HUES6 (cell line): ENCODE measurements around the gene OIT3.

Experiments used
- H3K27ac ChIP-seq: 2 replicates; pipeline ENCODE4 v1.7.0; 2013; ENCODE audit warnings: low read depth, mild to moderate bottlenecking, low read length, inconsistent platforms
- H3K27me3 ChIP-seq: 2 replicates; pipeline ENCODE4 v1.6.1; 2013; ENCODE audit warnings: low read length; ENCODE audit not compliant: control insufficient read depth, insufficient read depth
- H3K36me3 ChIP-seq: 2 replicates; pipeline ENCODE4 v1.6.1; 2013; ENCODE audit warnings: low read length; ENCODE audit not compliant: control insufficient read depth, insufficient read depth
- H3K4me1 ChIP-seq: 2 replicates; pipeline ENCODE4 v1.6.1; 2013; ENCODE audit warnings: low read length; ENCODE audit not compliant: control insufficient read depth, insufficient read depth
- H3K4me3 ChIP-seq: 2 replicates; pipeline ENCODE4 v1.5.1; 2013; ENCODE audit warnings: low read depth, low read length
- H3K9ac ChIP-seq: one replicate; pipeline ENCODE4 v1.6.1; 2013; ENCODE audit warnings: mild to moderate bottlenecking, low read length
- H3K9me3 ChIP-seq: 2 replicates; pipeline ENCODE4 v1.6.1; 2013; ENCODE audit warnings: low read depth, low read length; ENCODE audit not compliant: control insufficient read depth, insufficient read depth

The OIT3 gene

GRCh38 chr10:72893136-72893798 is at the start of gene OIT3:
Gene OIT3 (plus strand): TSS chr10:72893739. CDS start chr10:72893799, 60 bp downstream.
- H3K27me3 ChIP-seq, result no peaks in the 10 kb centered on the region
- peaks cover 2% of the 10 kb centered on the region; the same call in 1 of the 2 replicates for H3K36me3 ChIP-seq
- no peak within 1 kb of the TSS for H3K27ac ChIP-seq

DNA sequence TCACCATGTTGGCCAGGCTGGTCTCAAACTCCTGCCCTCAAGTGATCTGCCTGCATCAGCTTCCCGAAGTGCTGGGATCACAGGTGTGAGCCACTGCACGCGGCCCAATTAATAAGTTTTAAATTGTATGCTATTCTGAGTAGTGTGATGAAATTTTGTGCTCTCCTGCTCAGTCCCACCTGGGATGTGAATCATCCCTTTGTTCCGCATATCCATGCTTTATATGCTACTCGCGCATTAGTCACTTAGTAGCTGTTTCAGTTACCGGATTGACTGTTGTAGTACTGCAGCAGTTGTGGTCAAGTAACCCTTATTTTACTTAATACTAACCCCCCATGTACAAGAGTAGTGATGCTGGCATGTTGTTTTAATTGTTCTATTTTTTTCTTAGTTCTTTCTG is 47.3 kb upstream of the OIT3 start:
- Histone ChIP-seq H3K36me3 (0 out of 2 replicates have a peak, but pooled peaks cover 2% of the 10 kb centered on the region), H3K4me1 (no peaks in the 10 kb centered on the region; the same call in 1 of the 2 replicates), H3K27me3 (no peaks in the 10 kb centered on the region), H3K4me3 (no peak overlapping the region), H3K9ac (no peak overlapping the region), H3K9me3 (peaks cover 7% of the 10 kb centered on the region), H3K27ac (no peak overlapping the region)

More at GRCh38 chr10:72893136-72893798, at the start of gene OIT3:
- Histone ChIP-seq H3K9me3 (no peaks in the 10 kb centered on the region), H3K4me3 (no peak within 1 kb of the TSS), H3K4me1 (no peaks in the 10 kb centered on the region), H3K9ac (no peak within 1 kb of the TSS)

- H3K4me3 ChIP-seq, result no peak overlapping the region
- H3K9me3 ChIP-seq, result peaks cover 18% of the 10 kb centered on the region
- H3K27ac ChIP-seq, result no peak overlapping the region
- no peaks in the 10 kb centered on the region; the same call in 1 of the 2 replicates for H3K4me1 ChIP-seq
- no peaks in the 10 kb centered on the region for H3K27me3 ChIP-seq
- H3K9ac ChIP-seq, result no peak overlapping the region
- H3K36me3 ChIP-seq, result 0 out of 2 replicates have a peak, but pooled peaks cover 2% of the 10 kb centered on the region
Observed at GRCh38 chr10:72847681-72848080, 45.9 kb upstream of the OIT3 start.

- 0 out of 2 replicates have a peak, but pooled peaks cover 2% of the 10 kb centered on the region for H3K36me3 ChIP-seq
- H3K9ac ChIP-seq, result no peak overlapping the region
- no peaks in the 10 kb centered on the region; the same call in 1 of the 2 replicates for H3K4me1 ChIP-seq
- H3K9me3 ChIP-seq, result peaks cover 18% of the 10 kb centered on the region
- no peak overlapping the region for H3K4me3 ChIP-seq
- no peak overlapping the region for H3K27ac ChIP-seq
- no peaks in the 10 kb centered on the region for H3K27me3 ChIP-seq
Observed at GRCh38 chr10:72850861-72851260, 42.7 kb upstream of the OIT3 start.

GRCh38 chr10:72851509-72851908 is 42.0 kb upstream of the OIT3 start:
- Histone ChIP-seq H3K4me1 (no peaks in the 10 kb centered on the region), H3K36me3 (0 out of 2 replicates have a peak, but pooled peaks cover 2% of the 10 kb centered on the region), H3K27ac (no peak overlapping the region)

GRCh38 chr10:72852508-72852907 is 41.0 kb upstream of the OIT3 start:
- Histone ChIP-seq H3K36me3 (0 out of 2 replicates have a peak, but pooled peaks cover 2% of the 10 kb centered on the region), H3K9me3 (peaks cover 18% of the 10 kb centered on the region), H3K4me1 (no peaks in the 10 kb centered on the region), H3K27ac (no peak overlapping the region), H3K9ac (no peak overlapping the region), H3K4me3 (no peak overlapping the region), H3K27me3 (no peaks in the 10 kb centered on the region)

More at GRCh38 chr10:72851509-72851908, 42.0 kb upstream of the OIT3 start:
- no peak overlapping the region for H3K9ac ChIP-seq
- H3K27me3 ChIP-seq, result no peaks in the 10 kb centered on the region
- H3K4me3 ChIP-seq, result no peak overlapping the region
- H3K9me3 ChIP-seq, result peaks cover 18% of the 10 kb centered on the region

DNA sequence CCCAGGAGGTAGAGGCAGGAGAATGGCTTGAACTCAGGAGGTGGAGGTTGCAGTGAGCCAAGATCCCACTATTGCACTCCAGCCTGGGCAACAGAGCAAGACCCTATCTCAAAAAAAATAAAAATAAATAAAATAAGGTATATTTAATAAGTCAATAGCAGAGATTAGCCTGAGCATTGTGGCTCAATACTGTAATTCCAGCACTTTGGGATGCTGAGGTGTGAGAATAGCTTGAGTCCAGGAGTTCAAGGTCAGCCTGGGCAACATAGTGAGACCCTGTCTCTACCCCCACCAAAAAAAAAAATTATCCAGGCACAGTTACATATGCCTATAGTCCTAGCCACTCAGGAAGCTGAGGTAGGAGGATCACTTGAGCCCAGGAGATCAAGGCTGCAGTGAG is 38.4 kb upstream of the OIT3 start:
- no peak overlapping the region for H3K27ac ChIP-seq
- H3K27me3 ChIP-seq, result no peaks in the 10 kb centered on the region
- peaks cover 18% of the 10 kb centered on the region for H3K9me3 ChIP-seq
- H3K9ac ChIP-seq, result no peak overlapping the region
- H3K4me3 ChIP-seq, result no peak overlapping the region
- H3K36me3 ChIP-seq, result peaks cover 7% of the 10 kb centered on the region
- H3K4me1 ChIP-seq, result no peaks in the 10 kb centered on the region

DNA sequence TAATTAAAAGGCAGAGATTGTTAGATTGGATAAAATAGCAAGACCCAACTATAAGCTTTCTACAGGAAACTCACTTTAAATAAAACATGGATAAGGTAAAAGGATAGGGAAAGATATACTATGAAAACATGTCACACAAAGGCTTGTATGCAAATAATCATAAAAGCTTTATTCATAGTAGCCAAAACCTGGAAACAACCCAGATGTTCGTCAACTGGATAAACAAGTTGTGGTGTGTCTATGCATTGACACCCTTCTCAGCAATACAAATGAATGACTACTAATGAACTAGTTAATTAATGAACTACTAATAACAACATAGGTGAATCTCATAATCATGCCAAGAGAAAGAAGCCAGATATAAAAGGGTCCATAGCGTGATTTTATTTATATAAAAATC is 37.7 kb upstream of the OIT3 start:
- no peak overlapping the region for H3K27ac ChIP-seq
- no peak overlapping the region for H3K4me3 ChIP-seq
- H3K9ac ChIP-seq, result no peak overlapping the region
- peaks cover 15% of the 10 kb centered on the region for H3K9me3 ChIP-seq
- H3K27me3 ChIP-seq, result no peaks in the 10 kb centered on the region
- H3K4me1 ChIP-seq, result no peaks in the 10 kb centered on the region
- H3K36me3 ChIP-seq, result peaks cover 14% of the 10 kb centered on the region

- Histone ChIP-seq H3K36me3 (peaks cover 27% of the 10 kb centered on the region), H3K9me3 (no peaks in the 10 kb centered on the region), H3K9ac (no peak overlapping the region), H3K27me3 (no peaks in the 10 kb centered on the region), H3K4me1 (no peaks in the 10 kb centered on the region), H3K4me3 (no peak overlapping the region), H3K27ac (no peak overlapping the region)
Observed at GRCh38 chr10:72858067-72858466, 35.5 kb upstream of the OIT3 start.

DNA sequence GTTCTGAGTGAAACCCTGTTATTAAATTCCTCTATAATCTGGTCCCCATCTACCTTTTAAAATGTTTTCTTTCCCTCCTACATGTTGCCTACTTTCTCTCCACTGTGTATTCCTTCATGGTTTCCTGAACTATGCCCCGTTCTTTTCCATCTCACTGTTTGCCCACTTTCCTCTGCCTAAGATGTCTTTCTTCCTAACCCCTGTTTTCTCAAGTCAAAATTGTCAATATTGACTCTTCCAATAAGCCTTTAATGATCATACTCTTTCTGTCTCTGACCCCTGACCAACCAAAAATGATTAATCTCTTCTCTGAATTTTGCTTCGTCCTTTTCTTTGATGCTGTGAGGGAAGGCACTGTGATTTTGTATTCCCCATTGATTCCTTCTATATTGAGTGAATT is 30.6 kb upstream of the OIT3 start:
- H3K4me3 ChIP-seq, result no peak overlapping the region
- no peaks in the 10 kb centered on the region for H3K27me3 ChIP-seq
- H3K27ac ChIP-seq, result no peak overlapping the region
- no peak overlapping the region for H3K9ac ChIP-seq
- no peaks in the 10 kb centered on the region for H3K4me1 ChIP-seq
- H3K36me3 ChIP-seq, result peaks cover 29% of the 10 kb centered on the region
- no peaks in the 10 kb centered on the region for H3K9me3 ChIP-seq

DNA sequence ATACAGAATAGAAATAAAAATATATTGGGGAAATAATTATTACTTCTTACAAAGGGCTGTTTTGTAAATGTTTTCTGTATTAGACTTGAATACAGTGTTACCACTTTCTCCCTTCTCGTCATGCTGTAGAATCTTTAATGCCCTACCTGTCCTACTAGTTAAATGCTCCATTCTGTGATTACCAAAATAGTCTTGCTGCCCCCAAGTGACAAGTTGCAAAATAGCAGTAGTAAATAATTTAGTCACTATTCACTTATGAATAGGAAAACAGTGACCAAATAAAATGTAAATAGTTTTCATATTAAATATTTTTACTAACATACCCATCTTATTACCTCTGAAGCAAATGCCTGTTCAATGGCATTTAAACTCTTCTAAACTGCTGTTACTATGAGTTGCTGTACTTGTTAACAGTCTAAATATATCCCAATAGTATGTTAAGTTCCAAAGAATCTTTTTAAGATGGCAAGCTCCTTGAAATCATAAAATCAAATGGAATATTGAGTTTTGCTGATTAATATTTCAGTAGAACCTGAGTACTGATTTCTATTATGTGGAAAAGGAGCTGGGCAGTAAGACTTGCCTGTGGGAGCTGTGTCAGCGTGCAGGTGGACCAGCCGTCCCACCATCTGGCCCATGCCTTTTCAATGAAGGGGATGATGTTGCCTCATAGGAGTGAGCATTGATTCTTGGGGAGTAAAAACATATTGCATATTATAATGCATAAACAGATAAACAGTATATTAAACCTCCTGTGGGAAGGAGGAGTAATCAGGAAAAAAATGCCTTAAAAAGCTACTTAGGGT is 18.1 kb upstream of the OIT3 start:
- Histone ChIP-seq H3K4me3 (no peak overlapping the region), H3K36me3 (peaks cover 33% of the 10 kb centered on the region), H3K27me3 (no peaks in the 10 kb centered on the region), H3K4me1 (no peaks in the 10 kb centered on the region), H3K27ac (no peak overlapping the region), H3K9me3 (0 out of 2 replicates have a peak, but pooled peaks cover 3% of the 10 kb centered on the region), H3K9ac (no peak overlapping the region)
